A673 (cell line): ENCODE data around the gene UBASH3B.

Experiments
- EZH2 ChIP-seq: fragments of 200-600 bp; sonication (generic); IDR thresholded peaks from 2 replicates; pipeline ENCODE4 v1.6.1; 2017; ENCODE audit warnings: borderline replicate concordance, low read depth, mild to moderate bottlenecking, mixed read lengths, antibody characterized with exemption, low read length; ENCODE audit not compliant: poor library complexity, severe bottlenecking
- TF ChIP-seq, protein P1 (sequence below): fragments of 300-800, 200-600 bp; sonication (generic); conservative IDR thresholded peaks from 2 replicates; pipeline ENCODE4 v1.5.1; 2017; ENCODE audit warnings: low read depth, mild to moderate bottlenecking, antibody characterized with exemption, low read length, moderate library complexity, mixed read lengths

DNA sequence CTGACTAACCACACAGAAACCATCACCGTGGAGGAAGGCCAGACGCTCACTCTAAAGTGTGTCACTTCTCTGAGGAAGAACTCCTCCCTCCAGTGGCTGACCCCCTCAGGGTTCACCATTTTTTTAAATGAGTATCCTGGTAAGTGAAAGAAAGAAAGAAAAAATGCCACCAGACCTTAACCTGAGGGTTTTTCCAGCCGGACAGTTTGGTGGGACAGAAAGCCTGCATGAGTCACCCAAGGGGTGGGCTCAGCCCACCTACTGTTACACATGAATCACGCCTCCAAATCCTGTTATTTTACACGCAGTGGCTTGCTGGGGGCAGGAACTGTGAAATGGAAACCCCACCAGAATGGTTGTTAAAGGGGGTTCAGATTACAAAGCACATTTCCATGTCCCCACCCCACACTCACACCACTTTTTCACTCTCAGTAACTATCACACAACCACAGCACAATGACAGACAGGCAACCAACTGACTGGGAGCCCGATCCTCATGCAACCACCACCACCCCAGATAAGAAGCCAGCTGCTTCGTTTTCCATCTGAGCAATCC is 194.6 kb downstream of the UBASH3B start:
- TF ChIP-seq, protein P1, sequence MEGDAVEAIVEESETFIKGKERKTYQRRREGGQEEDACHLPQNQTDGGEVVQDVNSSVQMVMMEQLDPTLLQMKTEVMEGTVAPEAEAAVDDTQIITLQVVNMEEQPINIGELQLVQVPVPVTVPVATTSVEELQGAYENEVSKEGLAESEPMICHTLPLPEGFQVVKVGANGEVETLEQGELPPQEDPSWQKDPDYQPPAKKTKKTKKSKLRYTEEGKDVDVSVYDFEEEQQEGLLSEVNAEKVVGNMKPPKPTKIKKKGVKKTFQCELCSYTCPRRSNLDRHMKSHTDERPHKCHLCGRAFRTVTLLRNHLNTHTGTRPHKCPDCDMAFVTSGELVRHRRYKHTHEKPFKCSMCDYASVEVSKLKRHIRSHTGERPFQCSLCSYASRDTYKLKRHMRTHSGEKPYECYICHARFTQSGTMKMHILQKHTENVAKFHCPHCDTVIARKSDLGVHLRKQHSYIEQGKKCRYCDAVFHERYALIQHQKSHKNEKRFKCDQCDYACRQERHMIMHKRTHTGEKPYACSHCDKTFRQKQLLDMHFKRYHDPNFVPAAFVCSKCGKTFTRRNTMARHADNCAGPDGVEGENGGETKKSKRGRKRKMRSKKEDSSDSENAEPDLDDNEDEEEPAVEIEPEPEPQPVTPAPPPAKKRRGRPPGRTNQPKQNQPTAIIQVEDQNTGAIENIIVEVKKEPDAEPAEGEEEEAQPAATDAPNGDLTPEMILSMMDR: 0 out of 2 replicates have a peak, but pooled peaks have one; percentile 19
- no peak for TF ChIP-seq EZH2
